HUES64 (cell line): ENCODE results near the gene LPAR3.

Experiments
- H3K27ac ChIP-seq: 2 replicates; pipeline ENCODE4 v1.7.0; 2013; ENCODE audit warnings: low read depth, low read length, inconsistent platforms
- H3K27me3 ChIP-seq: 2 replicates; pipeline ENCODE4 v1.6.1; 2013; ENCODE audit warnings: mild to moderate bottlenecking, low read length; ENCODE audit not compliant: insufficient read depth
- H3K36me3 ChIP-seq: 2 replicates; pipeline ENCODE4 v1.6.1; 2013; ENCODE audit warnings: mild to moderate bottlenecking, low read length; ENCODE audit not compliant: insufficient read depth
- H3K4me1 ChIP-seq: 2 replicates; pipeline ENCODE4 v1.6.1; 2013; ENCODE audit warnings: mild to moderate bottlenecking, low read length, moderate library complexity; ENCODE audit not compliant: insufficient read depth
- H3K4me3 ChIP-seq: 2 replicates; pipeline ENCODE4 v1.5.1; 2013; ENCODE audit warnings: mild to moderate bottlenecking, low read length, moderate library complexity
- H3K9ac ChIP-seq: 2 replicates; pipeline ENCODE4 v1.6.1; 2013; ENCODE audit warnings: mild to moderate bottlenecking, low read depth, low read length
- H3K9me3 ChIP-seq: 2 replicates; pipeline ENCODE4 v1.6.1; 2013; ENCODE audit warnings: low read depth, low read length; ENCODE audit not compliant: insufficient read depth
- WGBS: fragments of 150-250, 120-280 bp; methylation state at CpG from one replicate; pipeline ENCODE4 v1.1.7; 2013; ENCODE audit warnings: missing lambda C conversion rate; 5-methylcytosine and 5-hydroxymethylcytosine counted together

The LPAR3 gene

GRCh38 chr1:84771895-84772294, 121.1 kb downstream of the LPAR3 start:
- Histone ChIP-seq H3K27me3 (no peaks in the 10 kb centered on the region), H3K27ac (no peak overlapping the region), H3K36me3 (no peaks in the 10 kb centered on the region), H3K4me1 (peaks cover 3% of the 10 kb centered on the region), H3K9me3 (no peaks in the 10 kb centered on the region), H3K4me3 (no peak overlapping the region), H3K9ac (no peak overlapping the region)
- WGBS: 71% methylated on average over 2 of the region's 2 CpGs

- no peaks in the 10 kb centered on the region for H3K36me3 ChIP-seq
- WGBS: 93% methylated on average over 2 of the region's 2 CpGs
Measured at GRCh38 chr1:84770481-84770880, 122.5 kb downstream of the LPAR3 start.

DNA sequence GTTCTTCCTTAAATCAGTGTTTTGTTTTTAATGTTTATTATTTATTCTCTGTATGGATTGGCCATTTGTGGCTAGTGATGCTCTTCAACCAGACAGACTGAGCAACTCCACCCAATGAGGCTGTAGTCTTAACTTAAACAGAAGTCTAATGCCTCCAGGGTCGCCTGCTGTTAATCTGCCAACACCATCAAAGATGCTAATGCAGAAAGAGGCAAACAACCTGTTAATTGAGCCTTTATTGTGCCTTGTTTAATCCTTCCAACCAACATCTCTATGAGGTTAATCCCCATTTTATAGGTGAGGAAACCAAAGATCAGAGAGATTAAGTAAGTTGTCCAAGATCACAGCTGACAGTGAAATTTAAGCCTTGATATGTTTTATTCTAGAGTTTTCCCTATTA, 123.4 kb downstream of the LPAR3 start:
- H3K4me3 ChIP-seq: no peak overlapping the region

More at GRCh38 chr1:84770481-84770880, 122.5 kb downstream of the LPAR3 start:
- Histone ChIP-seq H3K27me3 (peaks cover 5% of the 10 kb centered on the region), H3K4me3 (no peak overlapping the region), H3K4me1 (peaks cover 3% of the 10 kb centered on the region), H3K9ac (no peak overlapping the region), H3K9me3 (no peaks in the 10 kb centered on the region), H3K27ac (no peak overlapping the region)

DNA sequence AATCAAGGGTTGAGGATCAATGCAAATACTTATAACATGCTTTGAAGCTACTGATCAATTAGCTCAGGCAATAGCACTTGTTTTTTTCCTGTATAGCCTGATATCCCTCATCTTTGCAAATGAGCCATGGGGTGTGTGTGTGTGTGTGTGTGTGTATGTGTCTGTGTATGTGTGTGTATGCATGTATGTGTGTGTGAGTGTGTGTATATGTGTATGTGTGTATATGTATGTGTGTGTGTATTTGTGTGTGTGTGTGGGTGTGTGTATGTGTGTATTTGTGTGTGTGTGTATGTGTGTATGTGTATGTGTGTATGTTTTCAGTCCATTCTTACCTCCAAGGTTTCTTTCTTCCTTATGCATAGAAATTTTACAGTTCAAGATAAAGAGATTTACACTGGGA, 124.4 kb downstream of the LPAR3 start:
- peaks cover 8% of the 10 kb centered on the region for H3K4me1 ChIP-seq
- no peak overlapping the region for H3K27ac ChIP-seq
- H3K4me3 ChIP-seq: no peak overlapping the region
- H3K27me3 ChIP-seq: peaks cover 5% of the 10 kb centered on the region
- no peaks in the 10 kb centered on the region; the same call in 1 of the 2 replicates for H3K9me3 ChIP-seq
- no peak overlapping the region for H3K9ac ChIP-seq
- no peaks in the 10 kb centered on the region for H3K36me3 ChIP-seq

More for the DNA sequence above, 123.4 kb downstream of the LPAR3 start:
- peaks cover 5% of the 10 kb centered on the region for H3K27me3 ChIP-seq
- H3K9me3 ChIP-seq: no peaks in the 10 kb centered on the region; the same call in 1 of the 2 replicates
- no peaks in the 10 kb centered on the region for H3K36me3 ChIP-seq
- H3K4me1 ChIP-seq: no peaks in the 10 kb centered on the region
- WGBS: 96% methylated on average over 1 of the region's 1 CpG
- no peak overlapping the region for H3K27ac ChIP-seq
- H3K9ac ChIP-seq: no peak overlapping the region

DNA sequence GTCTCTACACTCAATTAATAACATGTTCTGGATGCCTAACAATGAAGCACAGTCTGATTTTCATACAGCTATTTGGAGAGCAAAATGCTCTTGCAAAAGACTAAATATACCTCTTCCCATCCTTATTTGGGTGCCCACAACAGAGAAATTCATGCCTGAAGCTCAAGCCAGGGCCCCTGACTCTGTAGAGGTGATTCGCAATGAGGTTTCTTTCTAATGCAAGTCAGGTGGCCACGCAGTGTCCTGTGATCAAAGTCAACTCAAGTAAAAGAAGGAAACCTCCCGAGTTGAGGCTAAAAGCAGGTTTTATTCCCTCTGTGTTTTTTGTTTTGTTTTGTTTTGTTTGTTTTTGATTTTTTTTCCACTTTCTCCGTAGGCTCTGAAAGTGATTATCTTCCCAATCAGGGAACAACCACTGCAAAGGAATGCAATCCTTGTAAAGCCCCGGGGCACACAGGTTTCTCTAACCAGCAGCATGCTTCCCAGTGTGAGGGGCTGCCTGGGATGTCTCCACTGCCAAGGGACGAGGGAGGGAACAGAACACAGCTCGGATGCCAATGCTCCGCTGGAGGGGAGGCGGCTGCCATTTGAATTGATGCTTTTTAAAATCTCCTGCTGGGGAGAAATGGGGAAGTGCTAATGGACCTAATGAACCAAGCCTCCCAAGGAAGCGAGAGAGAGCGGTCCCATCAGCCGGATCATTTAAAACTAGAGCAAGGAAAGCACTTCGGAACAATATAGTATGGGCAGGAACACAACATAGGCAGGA, 128.9 kb downstream of the LPAR3 start:
- Histone ChIP-seq H3K4me3 (peak overlapping the region; percentile 17; the same call in 1 of the 2 replicates), H3K36me3 (no peaks in the 10 kb centered on the region), H3K27ac (no peak overlapping the region), H3K27me3 (peaks cover 5% of the 10 kb centered on the region), H3K4me1 (peaks cover 9% of the 10 kb centered on the region), H3K9ac (no peak overlapping the region), H3K9me3 (no peaks in the 10 kb centered on the region; the same call in 1 of the 2 replicates)
- 14% methylated on average over 13 of the region's 13 CpGs for WGBS

- H3K4me3 ChIP-seq: no peak overlapping the region
- no peak overlapping the region for H3K9ac ChIP-seq
- H3K27ac ChIP-seq: no peak overlapping the region
- H3K27me3 ChIP-seq: peaks cover 5% of the 10 kb centered on the region
- H3K4me1 ChIP-seq: peaks cover 9% of the 10 kb centered on the region
- H3K36me3 ChIP-seq: no peaks in the 10 kb centered on the region
- 97% methylated on average over 5 of the region's 5 CpGs for WGBS
- H3K9me3 ChIP-seq: no peaks in the 10 kb centered on the region; the same call in 1 of the 2 replicates
Measured at GRCh38 chr1:84762664-84763063, 130.3 kb downstream of the LPAR3 start.
